Astrocyte of the spinal cord (primary cell): Measurements from ENCODE around the gene DNMBP.
A peak's percentile ranks its signal among the peaks of the same experiment; 100 is the strongest.
"Not testable (repeated sequence)": the region's sequence is repeated elsewhere in the genome, so short reads cannot be mapped to it uniquely, and the experiment has no call there.

Source experiments
- DNase-seq: peaks from one replicate; pipeline ENCODE4 v3.0.0; 2011; ENCODE audit warnings: low read depth, low spot score
- H3K4me3 ChIP-seq: 2 replicates; pipeline ENCODE4 v1.5.1; 2011; ENCODE audit warnings: low read depth, mild to moderate bottlenecking, low read length, moderate library complexity
- in situ Hi-C: cut with HindIII; loops from 2 replicates; pipeline ENCODE4 v1.10.0; 2017; ENCODE audit warnings: low sequenced_read_pairs
- TF ChIP-seq, protein P1 (sequence below): IDR thresholded peaks from 2 replicates; pipeline ENCODE4 v1.5.1; 2012; ENCODE audit warnings: low read depth, mild to moderate bottlenecking, low read length, inconsistent platforms

Gene DNMBP

DNA sequence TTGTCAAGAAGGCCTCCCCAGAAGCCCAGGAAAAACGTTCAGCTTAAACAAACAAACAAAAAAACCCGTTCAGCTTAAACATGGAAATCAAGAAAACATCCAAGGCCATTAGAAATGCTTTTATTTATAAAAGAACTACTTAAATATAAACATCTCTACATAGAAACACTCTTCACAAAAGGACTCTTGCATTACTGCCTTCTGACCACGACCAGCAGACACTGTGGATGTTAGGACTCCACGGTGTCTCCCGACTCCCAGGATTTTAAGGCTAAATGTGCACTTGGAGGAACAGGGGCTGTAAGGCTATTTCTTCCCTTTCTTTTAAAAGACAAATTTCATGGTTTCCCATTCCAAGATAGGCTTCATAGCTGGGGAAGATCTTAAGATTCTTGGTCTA lies 134.3 kb downstream of the DNMBP start:
- TF ChIP-seq, protein P1, sequence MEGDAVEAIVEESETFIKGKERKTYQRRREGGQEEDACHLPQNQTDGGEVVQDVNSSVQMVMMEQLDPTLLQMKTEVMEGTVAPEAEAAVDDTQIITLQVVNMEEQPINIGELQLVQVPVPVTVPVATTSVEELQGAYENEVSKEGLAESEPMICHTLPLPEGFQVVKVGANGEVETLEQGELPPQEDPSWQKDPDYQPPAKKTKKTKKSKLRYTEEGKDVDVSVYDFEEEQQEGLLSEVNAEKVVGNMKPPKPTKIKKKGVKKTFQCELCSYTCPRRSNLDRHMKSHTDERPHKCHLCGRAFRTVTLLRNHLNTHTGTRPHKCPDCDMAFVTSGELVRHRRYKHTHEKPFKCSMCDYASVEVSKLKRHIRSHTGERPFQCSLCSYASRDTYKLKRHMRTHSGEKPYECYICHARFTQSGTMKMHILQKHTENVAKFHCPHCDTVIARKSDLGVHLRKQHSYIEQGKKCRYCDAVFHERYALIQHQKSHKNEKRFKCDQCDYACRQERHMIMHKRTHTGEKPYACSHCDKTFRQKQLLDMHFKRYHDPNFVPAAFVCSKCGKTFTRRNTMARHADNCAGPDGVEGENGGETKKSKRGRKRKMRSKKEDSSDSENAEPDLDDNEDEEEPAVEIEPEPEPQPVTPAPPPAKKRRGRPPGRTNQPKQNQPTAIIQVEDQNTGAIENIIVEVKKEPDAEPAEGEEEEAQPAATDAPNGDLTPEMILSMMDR, result no peak
- no peak overlapping the region for H3K4me3 ChIP-seq
- DNase-seq, result no peak
- in situ Hi-C loops, result no loop called here

DNA sequence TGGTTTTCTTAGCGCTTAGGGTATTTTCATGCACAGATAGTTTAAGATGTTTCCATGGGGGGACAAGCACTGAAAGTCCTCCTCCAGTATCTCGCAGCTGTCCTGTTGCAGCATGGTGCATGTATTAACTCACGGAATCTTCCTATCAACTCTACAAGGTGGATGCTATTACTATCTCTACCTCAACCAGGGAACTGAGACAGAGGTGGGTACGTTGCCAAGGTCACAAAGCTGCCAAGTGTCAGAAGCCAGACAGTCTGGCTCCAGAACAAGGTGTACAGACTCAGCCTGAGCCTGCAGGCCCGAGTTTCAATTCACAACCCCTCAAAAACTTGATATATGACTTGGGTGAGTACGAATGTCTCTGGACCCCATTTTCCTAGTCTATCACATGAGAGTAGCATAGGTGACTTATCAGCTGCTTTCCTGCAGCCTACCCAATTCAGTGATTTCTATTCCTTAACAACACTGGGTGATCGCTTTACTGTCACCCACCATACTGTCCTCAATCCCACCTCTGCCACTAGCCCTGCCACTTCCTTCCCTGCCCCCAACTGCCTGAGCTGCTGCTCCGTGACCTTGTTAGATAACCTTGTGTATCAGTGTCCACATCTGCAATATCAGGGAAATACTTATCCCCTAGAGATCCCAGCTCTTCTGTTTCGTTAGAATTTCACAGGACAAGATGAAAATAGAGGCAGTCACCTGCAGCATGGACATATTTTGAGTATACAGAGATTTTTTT lies 135.2 kb downstream of the DNMBP start:
- no peak for DNase-seq
- in situ Hi-C loops, result no loop called here
- TF ChIP-seq, protein P1, result no peak
- H3K4me3 ChIP-seq, result no peak overlapping the region

DNA sequence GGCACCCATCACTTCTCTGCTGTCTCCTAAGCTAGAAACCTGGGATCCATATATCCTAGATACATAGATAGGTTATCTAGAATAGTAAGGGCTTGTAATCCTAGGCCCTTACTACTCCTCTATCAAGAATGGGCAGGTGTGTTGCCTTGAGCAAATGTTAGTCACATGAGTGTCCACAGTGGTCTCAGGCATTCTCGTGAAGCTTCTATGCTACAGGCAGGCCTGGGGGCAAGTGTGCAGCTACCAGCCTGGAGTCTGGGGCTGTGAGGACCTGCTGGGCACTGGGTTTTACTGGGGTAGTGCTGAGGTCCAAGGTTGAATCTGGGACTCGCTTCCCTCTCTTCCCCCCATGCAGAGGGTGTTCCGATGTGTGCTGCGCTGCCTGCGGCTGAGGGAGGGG lies 135.9 kb downstream of the DNMBP start:
- DNase-seq, result no peak
- in situ Hi-C loops, result no loop called here
- TF ChIP-seq, protein P1, result no peak
- no peak overlapping the region for H3K4me3 ChIP-seq

DNA sequence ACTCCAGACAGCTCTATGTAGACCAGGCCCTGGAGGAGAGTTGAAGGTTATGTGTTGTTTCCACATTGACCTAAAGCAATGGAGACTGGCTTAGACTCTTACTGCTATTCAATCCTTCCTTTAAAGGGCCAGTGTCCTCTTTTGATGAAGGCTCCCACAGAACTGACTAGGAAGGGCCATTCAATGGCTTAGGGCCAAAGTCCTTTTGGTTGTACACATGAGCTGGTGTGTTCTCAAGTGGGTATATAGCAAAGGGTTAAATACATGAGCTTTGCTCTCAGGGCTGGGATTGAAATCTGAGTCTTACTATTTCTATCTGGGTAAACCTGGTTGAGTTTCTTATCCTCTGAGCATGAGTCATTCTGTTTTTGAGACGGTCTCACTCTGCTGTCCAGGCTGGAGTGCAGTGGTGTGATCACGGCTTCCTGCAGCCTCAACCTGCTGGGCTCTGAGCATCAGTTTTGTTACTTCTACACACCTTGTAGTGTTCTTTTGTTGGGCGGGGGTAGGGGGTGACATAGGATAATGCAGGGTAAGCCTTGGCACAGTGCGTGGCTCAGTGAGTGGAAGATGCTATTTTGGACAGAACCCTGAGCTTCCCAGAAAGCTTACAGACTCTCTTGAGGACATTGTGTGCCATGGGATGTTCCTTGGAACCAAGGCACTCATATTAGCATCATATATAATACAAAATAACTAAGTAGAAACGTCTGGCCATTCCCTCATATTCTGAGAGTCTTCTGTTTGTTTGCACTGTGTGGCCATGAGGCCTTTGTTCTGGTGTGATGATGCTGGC lies 137.2 kb downstream of the DNMBP start:
- DNase-seq, result peak; percentile 42
- no peak overlapping the region for H3K4me3 ChIP-seq
- TF ChIP-seq, protein P1, result no peak
- in situ Hi-C loops, result no loop called here

DNA sequence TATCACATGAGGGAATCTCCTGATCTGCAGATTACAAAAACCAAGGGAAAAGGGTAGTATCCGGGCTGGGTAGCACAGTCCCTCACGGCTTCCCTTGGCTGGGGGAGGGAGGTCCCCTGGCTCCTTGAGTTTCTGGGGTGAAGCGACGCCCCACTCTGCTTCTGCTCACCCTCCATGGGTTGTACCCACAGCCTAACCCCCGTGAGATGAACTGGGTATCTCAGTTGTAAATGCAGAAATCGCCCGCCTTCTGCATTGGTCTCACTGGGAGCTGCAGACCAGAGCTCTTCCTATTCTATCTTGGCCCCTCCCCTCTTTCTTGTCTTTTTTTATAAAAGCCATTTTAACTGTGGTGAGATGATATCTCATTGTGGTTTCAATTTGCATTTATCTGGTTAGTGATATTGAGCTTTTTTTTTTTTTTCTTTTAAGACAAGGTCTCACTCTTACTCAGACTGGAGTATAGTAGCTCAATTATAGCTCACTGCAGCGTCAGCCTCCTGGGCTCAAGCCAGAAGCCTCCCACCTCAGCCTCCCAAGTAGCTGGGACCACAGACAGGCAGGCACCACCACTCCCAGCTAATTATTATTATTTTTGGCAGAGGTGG lies 139.5 kb downstream of the DNMBP start:
- DNase-seq, result peak; percentile 38

DNA sequence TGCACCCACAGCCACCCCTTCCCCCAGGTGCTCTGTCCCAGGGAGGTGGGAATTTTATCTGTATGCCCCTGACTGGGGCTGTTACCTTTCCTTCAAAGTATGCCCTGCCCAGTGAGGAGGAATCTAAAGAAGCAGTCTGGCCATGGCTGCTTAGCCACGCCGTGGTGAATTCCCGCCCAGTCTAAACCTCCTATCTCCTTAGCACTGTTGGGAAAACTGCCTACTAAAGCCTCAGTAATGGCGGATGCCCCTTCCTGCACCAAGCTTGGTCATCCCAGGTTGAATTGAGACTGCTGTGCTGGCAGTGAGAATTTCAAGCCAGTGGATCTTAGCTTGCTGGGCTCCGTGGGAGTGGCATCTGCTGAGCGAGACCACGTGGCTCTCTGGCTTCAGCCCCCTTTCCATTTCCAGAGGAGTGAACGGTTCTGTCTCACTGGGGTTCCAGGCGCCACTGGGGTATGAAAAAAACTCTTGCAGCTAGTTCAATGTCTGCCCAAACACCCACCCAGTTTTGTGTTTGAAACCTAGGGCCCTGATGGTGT lies 140.1 kb downstream of the DNMBP start:
- in situ Hi-C loops, result no loop called here
- TF ChIP-seq, protein P1, result no peak
- no peak for DNase-seq
- no peak overlapping the region for H3K4me3 ChIP-seq

More for the DNA sequence above, 139.5 kb downstream of the DNMBP start:
- no peak overlapping the region for H3K4me3 ChIP-seq
- in situ Hi-C loops, result no loop called here
- TF ChIP-seq, protein P1, result no peak

DNA sequence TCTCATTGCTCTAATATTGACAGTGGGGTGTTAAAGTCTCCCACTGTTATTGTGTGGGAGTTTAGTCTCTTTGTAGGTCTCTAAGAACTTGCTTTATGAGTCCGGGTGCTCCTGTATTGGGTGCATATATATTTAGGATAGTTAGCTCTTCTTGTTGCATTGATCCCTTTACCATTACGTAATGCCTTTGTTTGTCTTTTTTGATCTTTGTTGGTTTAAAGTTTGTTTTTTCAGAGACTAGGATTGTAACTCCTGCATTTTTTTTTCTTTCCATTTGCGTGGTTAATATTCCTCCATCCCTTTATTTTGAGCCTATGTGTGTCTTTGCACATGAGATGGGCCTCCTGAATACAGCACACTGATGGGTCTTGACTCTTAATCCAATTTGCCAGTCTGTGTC lies 142.5 kb downstream of the DNMBP start:
- DNase-seq, in situ Hi-C loops, H3K4me3 ChIP-seq: not testable (repeated sequence)

DNA sequence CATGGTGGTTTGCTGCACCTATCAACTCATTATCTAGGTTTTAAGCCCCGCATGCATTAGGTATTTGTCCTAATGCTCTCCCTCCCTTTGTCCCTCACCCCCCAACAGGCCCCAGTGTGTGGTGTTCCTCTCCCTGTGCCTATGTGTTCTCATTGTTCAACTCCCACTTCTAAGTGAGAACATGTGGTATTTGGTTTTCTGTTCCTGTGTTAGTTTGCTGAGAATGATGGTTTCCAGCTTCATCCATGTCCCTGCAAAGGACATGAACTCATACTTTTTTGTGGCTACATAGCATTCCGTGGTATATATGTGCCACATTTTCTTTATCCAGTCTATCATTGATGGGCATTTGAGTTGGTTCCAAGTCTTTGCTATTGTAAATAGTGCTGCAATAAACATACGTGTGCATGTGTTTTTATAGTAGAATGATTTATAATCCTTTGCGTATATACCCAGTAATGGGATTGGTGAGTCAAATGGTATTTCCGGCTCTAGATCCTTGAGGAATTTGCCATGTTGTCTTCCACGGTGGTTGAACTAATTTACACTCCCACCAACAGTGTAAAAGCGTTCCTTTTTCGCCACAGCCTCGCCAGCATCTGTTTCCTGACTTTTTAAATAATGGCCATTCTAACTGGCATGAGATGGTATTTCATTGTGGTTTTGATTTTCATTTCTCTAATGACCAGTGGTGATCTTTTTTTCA lies 146.1 kb downstream of the DNMBP start:
- in situ Hi-C loops, H3K4me3 ChIP-seq: not testable (repeated sequence)
- DNase-seq, result peak; percentile 53
